Activated naive CD8-positive, alpha-beta T cell treated with anti-CD3 and anti-CD28 coated beads, Interleukin-2, amount 50 U/mL, for 16 hours (primary cell): ENCODE results near the gene COL8A2.

ENCODE experiments used
- DNase-seq: peaks from one replicate; pipeline ENCODE4 v3.0.0-alpha.2; 2020; ENCODE audit warnings: low read depth, low spot score

COL8A2 gene

DNA sequence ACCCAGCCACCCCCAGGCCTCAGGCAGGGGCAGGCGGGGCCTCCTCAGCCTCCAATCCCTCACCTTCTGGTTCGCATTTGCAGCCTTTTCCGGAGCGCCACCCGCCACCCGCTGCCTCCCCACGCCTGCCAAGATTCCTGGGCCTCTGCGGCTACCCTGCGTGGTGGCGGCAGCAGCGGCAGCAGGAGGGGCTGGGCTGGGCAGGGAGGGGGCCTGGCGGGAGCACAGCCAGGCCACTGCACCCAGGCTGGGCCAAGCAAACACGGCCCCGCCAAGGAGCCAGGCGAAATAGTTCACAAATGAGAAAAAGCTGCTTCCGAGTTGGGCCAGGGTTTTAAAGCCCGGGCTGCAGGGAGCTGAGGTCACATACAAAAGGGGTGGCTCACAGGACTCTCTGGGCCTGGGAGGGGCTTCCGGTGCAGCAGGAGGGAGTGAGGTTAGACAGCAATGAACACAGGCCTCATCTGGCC is 9.8 kb downstream of the COL8A2 start:
- DNase-seq = no peak

DNA sequence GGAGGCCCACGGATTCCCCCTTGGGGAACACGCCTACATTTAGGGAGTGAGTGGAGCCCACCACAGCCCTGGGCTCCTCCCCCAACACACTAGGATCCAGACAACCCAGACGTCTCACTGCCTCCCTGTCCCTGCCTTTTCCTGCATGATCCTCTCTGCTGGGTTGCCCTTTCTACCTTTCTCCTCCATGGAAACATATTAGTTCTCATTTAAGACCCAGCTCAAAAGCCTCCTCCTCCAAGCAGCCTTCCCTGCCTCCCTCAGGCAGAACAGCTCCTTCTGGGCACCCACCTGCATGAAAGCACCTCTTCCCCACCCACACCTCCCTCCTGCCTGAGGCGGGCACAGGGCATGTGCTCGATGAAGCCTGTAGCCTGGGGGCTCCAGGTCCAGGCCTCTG is 10.7 kb downstream of the COL8A2 start:
- no peak for DNase-seq

DNA sequence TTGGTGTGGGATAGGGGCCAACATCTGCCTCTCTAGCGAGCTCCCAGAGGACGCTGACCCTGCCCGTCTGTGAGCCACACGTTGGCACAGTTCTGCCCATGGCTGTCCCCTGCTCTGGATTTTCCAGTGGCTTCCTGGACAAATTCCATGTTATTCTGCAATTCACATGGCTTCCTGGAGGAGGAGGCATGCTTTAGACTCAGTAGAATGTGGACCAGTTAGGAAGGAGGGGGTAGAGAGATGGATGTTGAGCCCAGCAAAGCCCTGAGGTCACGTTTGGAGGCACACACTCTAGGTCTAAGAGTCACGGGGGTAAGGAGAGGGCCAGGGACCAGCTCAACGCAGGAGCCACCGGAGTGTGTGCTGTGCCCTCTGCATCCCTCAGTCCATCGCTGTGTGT is 12.2 kb downstream of the COL8A2 start:
- no peak for DNase-seq

DNA sequence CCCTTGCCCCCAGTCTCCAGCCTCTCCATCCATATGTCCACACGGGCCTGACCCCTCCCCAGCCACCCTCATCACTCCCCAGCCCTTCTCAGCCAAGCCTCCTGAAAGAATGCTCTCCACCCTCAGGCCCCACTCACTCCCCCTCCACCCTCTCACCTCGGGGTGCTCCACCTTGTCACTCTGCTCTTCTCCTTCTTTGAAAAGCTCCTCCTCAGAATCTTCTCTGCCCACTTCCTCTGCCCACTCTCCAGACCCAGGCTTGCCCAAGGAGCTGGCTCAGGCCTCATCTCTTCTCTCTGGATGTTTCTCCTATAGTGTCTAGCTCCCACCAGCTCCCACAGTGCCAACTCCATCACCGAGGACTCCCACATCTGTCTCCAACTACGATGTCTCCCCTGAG is 13.9 kb downstream of the COL8A2 start:
- DNase-seq = no peak

DNA sequence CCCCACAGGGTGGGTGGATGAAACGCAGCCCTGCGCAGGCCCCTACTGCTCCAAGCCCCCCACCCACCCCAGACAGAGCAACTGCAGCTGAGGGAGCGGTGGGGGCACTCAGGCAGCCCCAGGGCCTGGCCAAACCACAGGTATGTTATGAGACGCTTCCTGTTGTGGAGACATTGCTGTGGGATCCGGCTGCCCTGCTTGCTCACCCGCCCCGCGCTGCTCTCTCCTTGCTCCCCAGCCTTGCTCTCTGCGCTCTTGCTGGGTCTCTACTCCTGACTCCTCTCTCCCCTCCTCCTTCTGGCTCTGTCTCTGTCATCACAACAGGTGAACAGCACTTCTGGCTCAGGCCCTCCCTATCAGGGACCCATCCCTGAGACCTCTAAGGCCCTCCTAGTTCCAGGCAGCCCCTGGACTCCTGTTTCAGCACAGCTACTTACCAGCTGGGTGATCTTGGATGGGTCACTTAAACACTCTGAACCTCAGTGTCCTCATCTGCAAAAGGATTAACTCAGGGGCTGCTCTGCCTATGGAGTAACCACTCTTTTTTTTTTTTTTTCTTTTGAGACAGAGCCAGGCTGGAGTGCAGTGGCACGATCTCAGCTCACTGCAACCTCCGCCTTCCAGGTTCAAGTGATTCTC is 15.9 kb downstream of the COL8A2 start:
- DNase-seq = no peak

DNA sequence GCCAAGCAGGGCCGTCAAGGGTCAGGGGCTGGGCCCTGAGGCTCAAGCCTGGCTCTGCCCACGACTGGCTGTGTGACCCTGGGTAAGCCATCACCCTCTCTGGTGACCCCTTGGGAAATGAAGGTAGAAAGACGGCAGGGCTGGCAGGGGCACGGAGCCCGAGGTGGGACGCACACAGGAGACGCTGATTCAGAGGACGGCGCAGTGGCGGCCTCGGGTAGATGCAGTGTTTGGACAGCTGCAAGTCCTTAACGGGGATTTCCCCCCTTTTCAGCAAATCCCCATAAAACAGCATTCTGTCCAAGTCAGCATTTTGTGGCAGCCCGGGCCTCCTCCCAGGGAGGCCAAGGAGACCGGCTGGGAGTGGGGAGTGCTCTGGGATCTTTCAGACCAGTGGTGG is 16.7 kb downstream of the COL8A2 start:
- no peak for DNase-seq

DNA sequence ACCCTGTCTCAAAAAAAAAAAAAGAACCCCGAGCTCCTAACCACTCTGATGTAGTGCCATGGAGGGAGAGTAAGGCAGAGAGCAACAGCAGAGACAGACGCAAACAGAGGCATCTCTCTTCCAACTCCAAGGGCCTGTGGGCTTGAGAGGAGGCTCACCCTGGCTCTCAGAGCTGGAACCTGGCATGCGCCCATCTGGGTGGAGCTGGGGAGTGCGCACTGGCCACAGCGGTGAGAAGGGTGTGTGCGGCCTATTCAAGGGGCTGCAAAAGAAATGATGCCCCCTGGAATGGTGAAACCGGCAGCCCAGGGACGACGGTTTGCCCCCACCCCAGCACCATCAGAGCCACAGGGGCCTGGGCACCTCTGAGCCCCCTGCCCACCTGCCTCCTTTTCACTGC is 17.6 kb downstream of the COL8A2 start:
- DNase-seq = no peak

DNA sequence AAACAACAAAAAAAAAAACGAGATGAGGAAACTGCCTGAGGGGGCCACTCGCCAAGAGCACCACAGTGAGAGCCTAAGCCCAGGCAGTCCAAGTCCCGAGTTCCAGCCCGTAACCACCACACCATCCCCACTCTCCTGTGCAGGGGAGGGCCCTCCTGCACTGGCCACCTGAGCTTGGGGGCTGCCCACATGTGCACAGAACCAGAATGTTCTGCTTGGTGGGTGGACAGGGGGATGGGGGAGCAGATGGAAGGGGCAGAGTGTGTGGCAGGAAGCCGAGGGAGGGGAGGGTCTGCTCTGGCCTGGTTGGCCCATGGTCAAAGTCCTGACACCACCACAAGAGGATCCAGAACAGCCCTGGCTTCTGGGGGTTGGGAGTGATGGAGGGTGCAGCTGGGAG is 18.8 kb downstream of the COL8A2 start:
- DNase-seq = no peak

DNA sequence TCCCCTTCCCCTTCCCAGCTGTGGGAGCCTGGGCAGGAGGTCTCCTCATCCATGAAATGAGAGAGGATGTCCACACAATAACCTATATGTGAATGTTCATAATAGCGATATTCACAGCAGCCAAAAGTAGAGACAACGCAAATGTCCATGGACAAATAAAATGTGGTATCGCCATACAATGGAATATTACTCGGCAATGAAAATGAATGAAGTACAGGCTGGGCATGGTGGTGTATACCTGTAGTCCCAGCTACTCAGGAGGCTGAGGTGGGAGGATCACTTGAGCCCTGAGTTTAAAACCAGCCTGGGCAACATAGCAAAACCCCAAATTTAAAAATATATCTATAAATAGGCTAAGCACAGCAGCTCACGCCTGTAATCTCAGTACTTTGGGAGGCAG is 23.5 kb downstream of the COL8A2 start:
- DNase-seq = no peak

DNA sequence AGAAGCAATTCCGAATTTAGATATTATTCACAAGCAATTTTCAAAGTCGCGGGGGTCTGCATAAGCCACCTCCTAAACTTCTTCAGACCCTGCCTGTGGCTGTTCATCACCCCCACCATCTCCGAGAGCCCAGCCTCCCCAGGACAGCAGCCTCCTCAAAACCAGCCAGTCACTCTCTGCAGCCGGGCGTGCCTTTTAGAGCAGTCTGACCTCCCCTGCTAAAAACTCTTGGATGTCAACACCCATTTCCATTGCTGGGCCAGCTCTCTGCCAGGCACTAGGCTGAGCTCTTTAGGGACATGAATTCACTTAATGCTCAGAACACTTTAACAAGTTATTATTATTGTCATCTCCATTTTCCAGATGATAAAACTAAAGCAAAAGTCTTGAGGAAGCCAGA is 24.6 kb downstream of the COL8A2 start:
- DNase-seq = no peak

DNA sequence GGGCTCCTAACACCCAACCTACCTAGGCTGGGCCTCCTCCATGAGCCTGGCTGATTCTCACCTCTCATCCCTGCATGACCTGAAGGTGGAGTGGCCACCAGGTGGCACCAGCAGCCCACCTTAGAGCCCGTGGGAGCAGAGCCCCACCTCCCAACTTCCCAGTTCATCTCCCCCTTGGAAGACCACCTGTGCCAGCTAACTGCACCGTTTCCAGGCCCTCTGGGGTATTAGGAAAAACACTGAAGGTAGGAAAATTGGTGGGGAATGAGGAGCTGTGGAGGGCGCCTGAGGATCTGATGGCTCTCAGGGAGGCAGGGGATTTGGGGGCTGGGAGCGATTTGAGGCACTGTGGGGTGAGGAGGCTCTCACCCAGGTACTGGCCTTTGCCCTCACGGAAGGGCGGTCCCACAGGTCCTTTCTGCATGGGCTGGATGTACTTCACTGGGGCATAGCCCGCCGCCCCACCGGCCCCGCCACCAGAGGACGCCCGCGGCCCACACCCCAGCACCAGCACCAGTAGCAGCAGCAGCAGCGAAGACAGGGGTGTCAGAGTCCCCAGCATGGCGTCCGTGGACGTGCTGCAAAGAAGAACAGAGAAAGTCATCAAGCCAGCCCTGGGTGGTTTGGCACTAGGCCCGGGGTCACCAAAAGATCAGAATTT is 25.2 kb downstream of the COL8A2 start:
- DNase-seq = peak; percentile 49

DNA sequence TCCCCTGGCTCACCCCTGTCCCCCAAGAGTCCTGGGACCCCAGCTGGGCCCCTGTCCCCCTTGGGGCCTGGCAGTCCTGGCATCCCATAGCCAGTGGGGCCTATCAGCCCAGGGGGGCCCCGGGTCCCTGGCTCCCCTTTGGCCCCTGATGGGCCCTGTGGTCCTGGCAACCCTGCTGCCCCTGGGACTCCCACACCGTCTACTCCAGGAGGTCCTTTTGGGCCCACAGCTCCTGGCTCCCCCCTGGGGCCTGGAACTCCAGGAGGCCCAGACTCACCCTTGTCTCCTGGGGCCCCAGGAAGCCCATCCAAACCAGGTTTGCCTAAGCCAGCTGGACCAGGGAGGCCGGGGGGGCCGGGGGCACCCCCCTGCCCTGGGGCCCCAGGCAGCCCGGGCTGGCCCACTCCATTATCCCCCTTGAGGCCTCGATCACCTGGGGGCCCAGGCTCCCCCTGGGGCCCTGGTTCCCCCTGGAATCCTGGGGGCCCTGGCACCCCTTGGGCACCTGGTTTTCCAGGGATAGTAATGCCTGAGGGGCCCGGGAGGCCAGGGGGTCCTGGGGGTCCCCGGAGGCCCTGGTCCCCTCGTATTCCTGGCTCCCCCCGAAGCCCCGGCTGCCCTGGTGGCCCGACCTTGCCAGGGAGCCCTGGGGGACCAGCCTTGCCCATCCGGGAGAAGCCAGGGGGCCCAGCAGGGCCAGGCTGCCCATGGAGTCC is 26.2 kb downstream of the COL8A2 start:
- no peak for DNase-seq

DNA sequence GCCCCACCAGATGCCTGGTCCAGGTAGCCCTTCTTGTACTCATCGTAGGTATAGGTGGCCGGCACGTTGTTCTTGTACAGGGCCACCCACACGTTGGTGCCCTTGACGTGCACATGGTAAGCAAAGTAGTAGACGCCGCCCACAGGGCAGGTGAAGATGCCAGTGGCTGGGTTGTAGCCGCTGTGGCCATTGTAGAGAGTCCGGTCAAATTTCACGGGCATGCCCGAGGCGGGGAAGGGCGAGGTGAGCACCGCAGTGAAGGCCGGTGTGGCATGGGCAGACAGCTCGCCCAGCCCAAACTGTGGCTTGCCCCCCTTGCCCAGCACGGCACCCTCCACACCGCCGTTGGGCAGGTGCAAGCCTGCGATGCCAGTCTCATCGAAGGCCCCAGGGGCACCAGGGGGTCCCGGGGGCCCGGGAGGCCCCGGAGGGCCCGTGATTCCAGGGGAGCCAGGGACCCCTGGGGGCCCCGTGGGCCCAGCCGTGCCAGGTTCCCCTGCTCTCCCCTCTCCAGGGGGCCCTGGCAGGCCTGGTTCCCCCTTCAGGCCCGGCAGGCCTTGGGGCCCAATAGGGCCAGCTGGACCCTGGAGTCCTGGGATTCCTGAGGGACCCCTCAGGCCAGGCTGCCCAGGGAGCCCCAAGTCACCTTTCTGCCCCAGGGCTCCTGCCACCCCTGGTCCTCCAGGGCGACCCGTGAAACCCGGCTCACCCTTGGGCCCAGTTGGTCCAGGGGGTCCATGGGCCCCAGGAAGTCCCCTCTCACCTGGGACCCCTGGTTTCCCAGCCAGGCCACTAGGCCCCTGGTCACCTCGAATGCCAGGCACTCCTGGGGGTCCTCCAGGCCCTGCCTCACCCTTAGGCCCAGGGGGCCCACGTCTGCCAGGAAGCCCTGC is 27.1 kb downstream of the COL8A2 start:
- DNase-seq = no peak

DNA sequence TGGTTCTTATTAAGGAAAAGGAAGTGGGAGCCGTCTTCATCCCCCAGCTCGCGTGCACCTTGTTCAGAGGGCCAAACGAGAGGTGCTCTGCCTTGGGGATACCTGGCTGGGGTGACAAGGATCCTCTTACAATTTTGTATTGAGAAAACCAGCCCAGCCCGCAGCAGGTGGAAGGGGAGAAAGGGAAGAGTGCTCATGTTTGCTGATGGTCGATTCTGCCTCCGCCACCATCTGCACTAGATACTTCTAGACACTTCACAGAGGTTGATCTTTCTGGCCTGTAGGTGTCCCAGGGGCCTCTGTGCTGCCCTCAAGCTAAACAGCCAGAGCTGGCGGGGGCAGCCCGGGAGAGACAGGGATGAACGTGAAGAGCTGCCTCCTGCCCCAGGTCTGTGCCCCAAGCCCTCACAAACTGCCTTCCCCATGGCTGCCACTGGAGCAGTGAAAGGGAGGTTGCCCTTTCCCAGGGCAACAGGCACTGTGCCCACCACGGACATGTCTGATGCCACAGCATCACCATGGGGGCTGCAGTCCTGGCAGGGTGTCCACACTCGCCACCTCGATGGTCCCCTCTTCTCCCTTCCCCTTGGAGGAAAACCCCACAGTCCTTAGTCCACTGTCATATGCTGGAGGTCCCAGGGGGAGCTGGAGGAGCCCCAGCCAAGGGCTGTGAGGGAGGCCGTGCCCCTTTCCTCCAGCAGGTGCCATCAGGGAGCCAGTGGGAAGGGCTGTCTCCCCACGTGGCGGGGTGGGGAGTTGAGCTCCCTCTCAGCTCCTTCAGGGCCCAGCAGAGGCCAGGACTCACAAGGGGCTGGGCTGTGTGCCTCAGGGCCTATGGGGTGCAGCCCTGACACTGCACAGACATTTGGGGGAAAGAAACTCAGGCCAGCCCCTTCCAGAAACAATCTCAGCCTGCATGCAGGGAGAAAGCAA is 28.3 kb downstream of the COL8A2 start:
- no peak for DNase-seq

DNA sequence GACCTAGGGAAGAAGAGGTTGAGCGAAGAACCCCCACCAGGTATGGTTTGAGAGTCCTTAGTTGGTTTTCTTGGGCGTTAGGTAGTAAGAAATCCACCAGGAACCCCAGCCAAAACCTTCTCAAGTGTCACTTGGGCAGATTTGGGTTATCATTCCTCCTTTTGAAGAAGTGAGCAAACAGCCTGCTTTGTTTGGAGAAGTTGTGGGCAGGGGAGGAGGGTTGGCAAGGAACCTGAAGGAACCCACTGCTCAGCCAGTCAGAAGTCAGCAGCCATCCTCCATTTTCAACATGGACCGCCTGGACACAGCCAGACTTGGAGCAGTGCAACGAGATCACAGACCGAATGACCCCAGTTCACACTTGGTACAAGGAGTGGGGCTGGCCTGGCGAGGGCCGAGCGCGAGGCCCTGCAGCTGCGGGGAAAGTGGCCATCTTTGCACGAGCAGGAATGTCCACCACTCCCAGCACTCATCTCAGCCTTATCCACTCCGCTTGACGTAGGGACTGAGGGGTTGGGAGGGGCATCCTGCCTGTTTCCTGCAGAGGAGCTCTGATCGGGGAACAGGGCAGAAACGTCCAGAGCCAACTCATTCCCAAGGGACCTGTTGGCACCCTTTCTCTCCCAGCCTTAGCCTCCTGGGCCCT is 29.1 kb downstream of the COL8A2 start:
- DNase-seq = no peak

DNA sequence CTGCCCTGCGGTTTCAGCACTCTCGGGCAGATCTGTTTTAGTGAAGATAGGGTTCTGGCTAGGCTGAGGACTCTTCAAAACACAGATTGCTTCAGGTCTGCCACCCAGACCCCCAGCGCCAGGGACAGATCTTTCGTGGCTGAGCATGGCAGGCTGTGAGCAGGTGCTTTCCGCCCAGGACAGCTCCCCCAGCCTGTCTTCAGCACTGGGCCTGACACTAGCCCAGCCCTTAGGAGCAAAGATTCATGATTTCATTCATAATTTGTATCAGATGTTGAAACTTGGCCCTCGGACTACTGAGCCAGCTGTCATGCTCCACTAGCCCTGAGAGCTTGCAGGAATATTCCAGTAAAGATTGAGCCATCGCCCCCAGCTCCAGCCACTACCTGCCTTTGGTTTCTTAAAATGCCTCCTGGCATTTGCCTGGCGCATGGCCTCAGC is 30.4 kb downstream of the COL8A2 start:
- DNase-seq = no peak

DNA sequence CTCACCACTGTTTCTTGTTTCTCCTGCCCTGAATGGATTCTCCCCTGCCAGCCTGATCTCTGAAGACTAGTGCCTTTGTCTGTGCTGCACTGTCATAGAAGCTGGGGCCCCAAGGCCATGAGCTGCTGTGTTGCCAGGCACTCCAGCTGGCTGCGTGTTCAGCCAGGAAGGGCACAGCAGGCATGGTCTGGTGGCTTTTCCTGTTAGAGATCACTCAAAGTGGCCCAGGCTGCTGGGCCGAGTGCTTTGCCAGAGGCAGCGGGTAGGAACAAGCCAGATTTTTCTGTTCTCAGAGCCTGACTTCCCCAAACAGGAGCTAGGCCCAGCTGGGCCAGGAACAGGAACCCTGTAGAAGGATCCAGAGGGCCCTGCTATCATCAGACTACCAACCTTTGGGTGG is 31.1 kb downstream of the COL8A2 start:
- no peak for DNase-seq

DNA sequence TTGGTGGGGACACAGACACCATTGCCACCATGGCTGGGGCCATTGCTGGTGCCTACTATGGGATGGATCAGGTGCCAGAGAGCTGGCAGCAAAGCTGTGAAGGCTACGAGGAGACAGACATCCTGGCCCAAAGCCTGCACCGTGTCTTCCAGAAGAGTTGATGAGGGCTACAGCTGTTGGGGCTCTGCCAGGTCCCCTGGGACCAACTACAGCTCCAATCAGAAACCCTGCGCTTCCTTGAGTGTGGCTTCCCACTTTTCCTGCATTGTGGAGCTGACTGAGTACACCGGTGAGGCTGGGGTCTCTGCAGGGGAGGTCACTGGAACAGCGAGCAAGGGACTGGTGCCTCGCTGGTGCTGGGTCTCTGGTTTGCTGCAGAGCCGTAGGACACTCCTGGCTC is 31.8 kb downstream of the COL8A2 start:
- DNase-seq = no peak

DNA sequence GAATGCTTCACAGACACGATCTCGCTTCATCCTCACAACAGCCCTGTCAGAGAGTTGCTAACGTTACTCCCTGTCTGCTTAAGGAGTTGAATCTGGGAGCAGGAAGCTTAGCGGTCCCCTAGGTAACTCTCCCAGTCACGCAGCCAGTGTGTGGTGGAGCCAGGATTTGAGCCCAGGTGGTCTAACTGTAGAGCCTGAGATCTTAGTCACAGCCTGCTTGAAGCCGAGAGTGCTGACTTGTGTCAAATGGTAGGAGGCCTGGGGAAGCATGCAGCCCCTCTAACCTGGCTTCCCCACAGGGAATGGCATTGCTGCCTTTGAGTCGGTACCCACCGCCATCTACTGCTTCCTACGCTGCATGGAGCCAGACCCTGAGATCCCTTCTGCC is 32.2 kb downstream of the COL8A2 start:
- no peak for DNase-seq

DNA sequence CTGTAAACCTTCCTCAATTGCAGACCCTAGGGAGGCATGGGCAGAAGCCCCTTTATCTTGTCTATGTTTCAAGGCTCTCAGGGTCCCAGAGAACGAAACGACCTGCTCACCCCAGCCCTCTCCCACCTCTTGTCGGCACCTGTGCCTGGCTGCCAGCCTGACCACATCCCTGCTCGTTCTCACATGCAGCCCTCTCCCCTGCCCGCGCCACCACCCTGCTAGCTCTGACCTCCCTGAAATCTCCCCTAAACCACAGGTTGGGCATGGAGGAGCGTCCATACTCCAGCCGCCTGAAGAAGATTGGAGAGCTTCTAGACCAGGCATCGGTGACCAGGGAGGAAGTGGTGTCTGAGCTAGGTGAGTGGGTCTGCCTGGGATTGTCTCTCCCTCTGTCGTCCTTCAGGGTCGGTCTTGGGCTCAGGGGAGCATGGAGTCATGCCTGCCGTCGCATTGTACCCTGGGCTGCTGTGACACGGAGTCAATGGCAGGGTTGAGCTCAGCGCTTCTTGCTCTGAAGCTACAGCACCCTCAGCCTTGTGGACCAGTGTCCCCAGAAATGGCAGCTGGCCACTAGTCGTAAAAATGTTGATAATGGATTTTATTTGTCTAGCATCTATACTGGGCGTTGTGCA is 32.7 kb downstream of the COL8A2 start:
- DNase-seq = no peak
